ENCODE data around the gene RHBDL3.

- TF ChIP-seq, protein P1, sequence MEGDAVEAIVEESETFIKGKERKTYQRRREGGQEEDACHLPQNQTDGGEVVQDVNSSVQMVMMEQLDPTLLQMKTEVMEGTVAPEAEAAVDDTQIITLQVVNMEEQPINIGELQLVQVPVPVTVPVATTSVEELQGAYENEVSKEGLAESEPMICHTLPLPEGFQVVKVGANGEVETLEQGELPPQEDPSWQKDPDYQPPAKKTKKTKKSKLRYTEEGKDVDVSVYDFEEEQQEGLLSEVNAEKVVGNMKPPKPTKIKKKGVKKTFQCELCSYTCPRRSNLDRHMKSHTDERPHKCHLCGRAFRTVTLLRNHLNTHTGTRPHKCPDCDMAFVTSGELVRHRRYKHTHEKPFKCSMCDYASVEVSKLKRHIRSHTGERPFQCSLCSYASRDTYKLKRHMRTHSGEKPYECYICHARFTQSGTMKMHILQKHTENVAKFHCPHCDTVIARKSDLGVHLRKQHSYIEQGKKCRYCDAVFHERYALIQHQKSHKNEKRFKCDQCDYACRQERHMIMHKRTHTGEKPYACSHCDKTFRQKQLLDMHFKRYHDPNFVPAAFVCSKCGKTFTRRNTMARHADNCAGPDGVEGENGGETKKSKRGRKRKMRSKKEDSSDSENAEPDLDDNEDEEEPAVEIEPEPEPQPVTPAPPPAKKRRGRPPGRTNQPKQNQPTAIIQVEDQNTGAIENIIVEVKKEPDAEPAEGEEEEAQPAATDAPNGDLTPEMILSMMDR (conservative IDR thresholded peaks at IDR 0.05; ENCODE audit: low read depth, low read length), result no peak
- TF ChIP-seq EZH2phosphoT487 (IDR thresholded peaks at IDR 0.05; ENCODE audit: borderline replicate concordance, low read length), result no peak
Measured at GRCh38 chr17:32335046-32335445, 69.4 kb downstream of the RHBDL3 start.
